Bone marrow (tissue), 2 donors: ENCODE measurements around the gene PALMD.

Experiments used
- DNase-seq, 2 donors: peaks; one replicate each; lab custom pipeline; 2025; lab: John Stamatoyannopoulos, UW

The PALMD gene

GRCh38 chr1:99634971-99635624 lies 10.8 kb upstream of the PALMD start:
- DNase-seq = no peak

GRCh38 chr1:99635664-99636063 lies 10.2 kb upstream of the PALMD start:
- DNase-seq = no peak

GRCh38 chr1:99636647-99637175 lies 9.2 kb upstream of the PALMD start:
- DNase-seq = no peak

GRCh38 chr1:99638853-99639252 lies 7.1 kb upstream of the PALMD start:
- DNase-seq = no peak

GRCh38 chr1:99639408-99639807 lies 6.5 kb upstream of the PALMD start:
- no peak for DNase-seq

- no peak for DNase-seq
Measured at GRCh38 chr1:99639945-99640344, 6.0 kb upstream of the PALMD start.

- DNase-seq = no peak
Measured at GRCh38 chr1:99640672-99641071, 5.2 kb upstream of the PALMD start.

- no peak for DNase-seq
Measured at GRCh38 chr1:99641558-99641957, 4.4 kb upstream of the PALMD start.

- no peak for DNase-seq
Measured at GRCh38 chr1:99642053-99642452, 3.9 kb upstream of the PALMD start.

GRCh38 chr1:99643021-99643779 lies 2.7 kb upstream of the PALMD start:
- DNase-seq = no peak

- no peak for DNase-seq
Measured at GRCh38 chr1:99644279-99645004, 1.5 kb upstream of the PALMD start.

GRCh38 chr1:99645203-99645602 lies 710 bp upstream of the PALMD start:
- DNase-seq = no peak

GRCh38 chr1:99646868-99647267 lies 955 bp downstream of the PALMD start:
- DNase-seq = no peak

- DNase-seq = no peak
Measured at GRCh38 chr1:99647490-99647889, 1.6 kb downstream of the PALMD start.

- DNase-seq = no peak
Measured at GRCh38 chr1:99648107-99648506, 2.2 kb downstream of the PALMD start.

- DNase-seq = no peak
Measured at GRCh38 chr1:99650030-99650429, 4.1 kb downstream of the PALMD start.

- no peak for DNase-seq
Measured at GRCh38 chr1:99650773-99651437, 5.0 kb downstream of the PALMD start.

GRCh38 chr1:99652881-99653281 lies 7.0 kb downstream of the PALMD start:
- no peak for DNase-seq

GRCh38 chr1:99655376-99655775 lies 9.5 kb downstream of the PALMD start:
- no peak for DNase-seq

- no peak for DNase-seq
Measured at GRCh38 chr1:99656701-99657100, 10.8 kb downstream of the PALMD start.

GRCh38 chr1:99657213-99658030 lies 11.5 kb downstream of the PALMD start:
- no peak for DNase-seq

- DNase-seq = no peak
Measured at GRCh38 chr1:99658031-99658290, 12.0 kb downstream of the PALMD start.
